ENCODE data around the gene PTTG1. TPM values are rescaled to one million over a fixed set of nuclear protein-coding genes. Genes with fewer than 3 reads are reported as not detected.

The PTTG1 gene
- total and polyA plus RNA-seq, 2 of the 4 experiments (the other 2 are of a cell fraction) = 98.6 to 118 TPM

GRCh38 chr5:160469156-160470144, 47.8 kb downstream of the PTTG1 start (continued):
- TF ChIP-seq, protein P1, sequence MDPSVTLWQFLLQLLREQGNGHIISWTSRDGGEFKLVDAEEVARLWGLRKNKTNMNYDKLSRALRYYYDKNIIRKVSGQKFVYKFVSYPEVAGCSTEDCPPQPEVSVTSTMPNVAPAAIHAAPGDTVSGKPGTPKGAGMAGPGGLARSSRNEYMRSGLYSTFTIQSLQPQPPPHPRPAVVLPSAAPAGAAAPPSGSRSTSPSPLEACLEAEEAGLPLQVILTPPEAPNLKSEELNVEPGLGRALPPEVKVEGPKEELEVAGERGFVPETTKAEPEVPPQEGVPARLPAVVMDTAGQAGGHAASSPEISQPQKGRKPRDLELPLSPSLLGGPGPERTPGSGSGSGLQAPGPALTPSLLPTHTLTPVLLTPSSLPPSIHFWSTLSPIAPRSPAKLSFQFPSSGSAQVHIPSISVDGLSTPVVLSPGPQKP (IDR thresholded peaks at IDR 0.05; ENCODE audit: borderline replicate concordance, low read depth, low read length) = no peak

Data from IMR-90 (cell line).